Brain microvascular endothelial cell (primary cell): ENCODE results near the gene MARF1.

Source experiments
- DNase-seq: peaks from one replicate; pipeline ENCODE4 v3.0.0-alpha.2; 2020
- H3K27ac ChIP-seq: fragments of 250-450 bp; sonication (Bioruptor Pico); 2 replicates; pipeline ENCODE4 v1.5.1; 2020; ENCODE audit warnings: mild to moderate bottlenecking, moderate library complexity
- H3K27me3 ChIP-seq: fragments of 250-450 bp; sonication (Bioruptor Pico); replicated peaks from 2 replicates; pipeline ENCODE4 v1.5.1; 2020; ENCODE audit warnings: mild to moderate bottlenecking
- H3K36me3 ChIP-seq: fragments of 250-450 bp; sonication (Bioruptor Pico); replicated peaks from 2 replicates; pipeline ENCODE4 v1.5.1; 2020; ENCODE audit warnings: mild to moderate bottlenecking
- H3K4me3 ChIP-seq: 2 replicates; pipeline ENCODE4 v1.5.1; 2011; ENCODE audit warnings: low read depth, mild to moderate bottlenecking, control low read depth, low read length, moderate library complexity
- in situ Hi-C: cut with HindIII; loops from 2 replicates; pipeline ENCODE4 v1.10.0; 2017; ENCODE audit warnings: low sequenced_read_pairs, low pct_ligation_motif_present
- TF ChIP-seq, protein P1 (sequence below): IDR thresholded peaks from 2 replicates; pipeline ENCODE4 v1.5.1; 2011; ENCODE audit warnings: low read depth, mild to moderate bottlenecking, moderate library complexity, low read length, control low read depth, inconsistent platforms; ENCODE audit errors: missing control alignments

Gene MARF1

DNA sequence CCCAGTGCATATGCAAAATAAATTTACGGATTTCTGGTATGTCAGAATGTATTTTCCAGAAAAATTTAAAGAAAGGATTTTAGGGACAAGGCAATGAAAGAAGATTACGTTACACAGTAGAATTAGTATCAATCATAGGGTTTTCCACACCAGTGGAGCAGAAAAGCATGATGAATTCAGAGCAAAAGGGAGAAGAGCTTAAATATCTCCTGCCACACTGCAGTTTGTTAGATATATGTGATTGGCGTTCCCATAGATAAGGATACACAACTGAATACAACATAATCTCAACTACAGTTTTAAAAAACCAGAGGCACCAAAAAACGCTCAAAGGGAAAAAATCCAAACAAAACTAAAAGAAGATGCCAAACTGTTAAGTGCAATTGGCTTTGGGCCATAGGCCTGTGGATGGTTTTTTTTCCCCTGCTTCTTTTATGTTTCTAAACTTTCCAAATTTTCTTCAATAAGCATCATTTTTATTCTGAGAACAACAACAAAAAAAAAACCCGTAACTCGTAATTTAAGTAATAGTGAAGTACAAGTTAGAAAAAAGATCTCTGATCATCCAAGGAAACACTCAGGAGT lies 22.3 kb downstream of the MARF1 start:
- Histone ChIP-seq H3K4me3 (no peak overlapping the region), H3K27me3 (no peaks in the 10 kb centered on the region), H3K36me3 (peaks cover 63% of the 10 kb centered on the region), H3K27ac (no peak overlapping the region)
- no peak for DNase-seq
- in situ Hi-C loops = no loop called here
- TF ChIP-seq, protein P1, sequence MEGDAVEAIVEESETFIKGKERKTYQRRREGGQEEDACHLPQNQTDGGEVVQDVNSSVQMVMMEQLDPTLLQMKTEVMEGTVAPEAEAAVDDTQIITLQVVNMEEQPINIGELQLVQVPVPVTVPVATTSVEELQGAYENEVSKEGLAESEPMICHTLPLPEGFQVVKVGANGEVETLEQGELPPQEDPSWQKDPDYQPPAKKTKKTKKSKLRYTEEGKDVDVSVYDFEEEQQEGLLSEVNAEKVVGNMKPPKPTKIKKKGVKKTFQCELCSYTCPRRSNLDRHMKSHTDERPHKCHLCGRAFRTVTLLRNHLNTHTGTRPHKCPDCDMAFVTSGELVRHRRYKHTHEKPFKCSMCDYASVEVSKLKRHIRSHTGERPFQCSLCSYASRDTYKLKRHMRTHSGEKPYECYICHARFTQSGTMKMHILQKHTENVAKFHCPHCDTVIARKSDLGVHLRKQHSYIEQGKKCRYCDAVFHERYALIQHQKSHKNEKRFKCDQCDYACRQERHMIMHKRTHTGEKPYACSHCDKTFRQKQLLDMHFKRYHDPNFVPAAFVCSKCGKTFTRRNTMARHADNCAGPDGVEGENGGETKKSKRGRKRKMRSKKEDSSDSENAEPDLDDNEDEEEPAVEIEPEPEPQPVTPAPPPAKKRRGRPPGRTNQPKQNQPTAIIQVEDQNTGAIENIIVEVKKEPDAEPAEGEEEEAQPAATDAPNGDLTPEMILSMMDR = no peak

DNA sequence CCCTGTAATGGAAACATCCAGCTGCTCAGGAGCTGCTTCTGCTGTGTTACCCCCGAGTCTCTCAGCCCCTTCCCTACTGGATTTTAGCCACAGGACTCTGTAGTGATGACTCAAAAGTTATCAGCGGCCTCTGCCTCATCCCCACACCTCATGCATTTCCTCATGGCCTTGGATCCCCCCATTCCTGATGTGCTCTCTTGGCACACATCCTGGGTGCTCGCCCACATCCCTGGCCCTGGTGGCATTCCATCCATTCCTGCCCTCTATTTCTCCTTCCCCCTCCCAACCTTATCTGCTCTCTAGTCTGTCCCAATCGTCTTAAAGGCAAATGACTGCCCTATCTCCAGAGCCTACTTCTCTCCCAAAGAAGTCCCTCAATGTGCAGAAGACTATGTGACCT lies 24.6 kb downstream of the MARF1 start:
- in situ Hi-C loops = no loop called here
- peaks cover 59% of the 10 kb centered on the region for H3K36me3 ChIP-seq
- no peak overlapping the region for H3K4me3 ChIP-seq
- H3K27ac ChIP-seq = peak overlapping the region; percentile 14
- no peaks in the 10 kb centered on the region for H3K27me3 ChIP-seq
- TF ChIP-seq, protein P1 = no peak
- peak; percentile 58 for DNase-seq

DNA sequence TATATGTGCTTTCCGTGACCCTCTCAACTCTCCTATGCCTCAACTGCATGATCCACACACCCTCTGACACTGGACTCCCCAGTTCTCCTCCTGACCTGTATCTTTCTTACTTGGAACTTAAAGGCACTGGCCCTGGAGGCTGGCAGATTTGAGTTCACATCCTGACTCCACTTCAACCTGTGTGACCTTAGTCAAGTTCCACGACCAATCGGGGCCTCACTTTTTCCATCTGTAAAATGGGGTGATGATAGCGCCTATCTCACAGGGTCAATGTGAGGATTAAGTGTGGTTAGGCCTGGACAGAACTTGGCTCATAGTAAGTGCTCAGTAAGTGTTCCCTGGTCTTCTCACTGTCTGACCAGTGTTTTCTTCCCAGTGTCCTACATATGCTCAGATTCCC lies 25.1 kb downstream of the MARF1 start:
- H3K27me3 ChIP-seq = no peaks in the 10 kb centered on the region
- no peak for DNase-seq
- peak overlapping the region; percentile 13 for H3K27ac ChIP-seq
- H3K4me3 ChIP-seq = no peak overlapping the region
- TF ChIP-seq, protein P1 = no peak
- peaks cover 58% of the 10 kb centered on the region for H3K36me3 ChIP-seq
- in situ Hi-C loops = no loop called here

DNA sequence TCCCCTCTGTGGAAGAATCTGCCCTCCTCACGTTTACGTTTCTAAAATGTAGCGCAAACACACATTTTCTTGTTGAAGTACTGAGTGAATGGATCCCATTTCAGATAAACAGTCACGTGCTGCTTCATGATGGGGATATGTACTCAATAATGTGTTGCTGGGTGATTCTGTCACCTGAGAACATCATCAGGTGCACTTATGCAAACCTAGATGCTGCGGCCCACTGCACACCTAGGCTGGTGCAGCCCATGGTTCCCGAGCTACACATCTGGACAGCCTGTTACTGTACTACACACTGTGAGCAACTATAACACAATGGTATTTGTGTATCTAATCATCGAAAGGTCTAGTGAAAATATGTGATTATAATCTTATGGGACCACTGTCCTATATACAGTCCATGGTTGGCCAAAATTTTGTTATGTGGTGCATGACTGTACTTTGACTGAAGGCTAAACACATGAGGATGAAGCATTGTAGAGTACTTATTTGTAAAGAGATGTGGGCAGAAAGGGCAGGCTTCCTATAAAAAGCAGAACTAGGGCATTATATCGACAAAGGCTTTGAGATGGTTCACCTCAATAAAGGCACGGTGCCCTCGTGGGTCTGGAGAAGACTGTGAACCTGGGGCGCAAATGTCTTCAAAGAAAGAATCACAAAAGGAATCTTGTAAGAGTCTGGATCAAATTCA lies 26.3 kb downstream of the MARF1 start:
- H3K27me3 ChIP-seq = no peaks in the 10 kb centered on the region
- no peak for DNase-seq
- TF ChIP-seq, protein P1 = no peak
- H3K36me3 ChIP-seq = peaks cover 56% of the 10 kb centered on the region
- H3K27ac ChIP-seq = no peak overlapping the region
- H3K4me3 ChIP-seq = no peak overlapping the region
- in situ Hi-C loops = no loop called here

DNA sequence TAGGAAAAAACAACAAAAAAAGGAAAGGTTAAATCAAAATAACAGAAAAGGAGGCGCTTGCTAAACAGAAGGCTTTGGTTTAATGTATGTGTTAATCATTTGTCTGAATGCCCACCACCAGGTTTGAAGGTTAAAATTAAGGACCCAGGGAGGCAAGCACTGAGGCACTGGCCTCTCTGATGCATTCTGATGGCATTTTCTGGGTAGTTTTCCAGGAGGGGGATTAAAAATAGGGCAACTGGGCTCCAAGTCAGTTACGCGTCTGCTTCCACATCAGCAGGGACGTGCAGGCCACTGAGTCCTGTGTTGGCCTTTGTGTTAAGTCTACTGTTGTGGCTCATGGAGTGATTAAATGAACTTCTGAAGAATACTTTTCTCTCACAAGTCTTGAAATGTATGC lies 26.9 kb downstream of the MARF1 start:
- TF ChIP-seq, protein P1 = no peak
- no peak for DNase-seq
- in situ Hi-C loops = no loop called here
- Histone ChIP-seq H3K27ac (no peak overlapping the region), H3K36me3 (peaks cover 50% of the 10 kb centered on the region), H3K27me3 (no peaks in the 10 kb centered on the region), H3K4me3 (no peak overlapping the region)
